Uterus (tissue), 4 donors: Measurements from ENCODE around the gene UQCR10. TPM values are rescaled to one million over a fixed set of nuclear protein-coding genes. Genes with fewer than 3 reads are reported as not detected.

Experiments
- DNase-seq, 2 donors: peaks; one replicate each; pipeline ENCODE4 v3.0.0-alpha.2; 2019 to 2020
- H3K27ac ChIP-seq, 2 donors: fragments of 200-600 bp; sonication (generic); 1 replicate in 1 of 2; 2 replicates in 1 of 2; pipeline ENCODE4 v1.5.1; 2016 to 2018
- H3K27me3 ChIP-seq, 2 donors: fragments of 200-600 bp; sonication (generic); one replicate each; pipeline ENCODE4 v1.5.1; 2018 to 2019; ENCODE audit warnings: control low read depth in 1 of 2
- H3K36me3 ChIP-seq, 2 donors: fragments of 200-600 bp; sonication (generic); one replicate each; pipeline ENCODE4 v1.5.1; 2019; ENCODE audit warnings: control low read depth in 1 of 2
- H3K4me1 ChIP-seq, 2 donors: fragments of 200-600 bp; sonication (generic); one replicate each; pipeline ENCODE4 v1.5.1; 2018 to 2019; ENCODE audit warnings: control low read depth in 1 of 2
- H3K4me3 ChIP-seq, 2 donors: fragments of 200-600 bp; sonication (generic); 1 replicate in 1 of 2; 2 replicates in 1 of 2; pipeline ENCODE4 v1.5.1; 2018 to 2019; ENCODE audit warnings: mild to moderate bottlenecking in 1 of 2
- H3K9me3 ChIP-seq, 2 donors: fragments of 200-600 bp; sonication (generic); one replicate each; pipeline ENCODE4 v1.5.1; 2019; ENCODE audit warnings: control low read depth in 1 of 2
- POLR2A ChIP-seq, 2 donors: fragments of 450-650 bp; IDR thresholded peaks; one replicate each; pipeline ENCODE4 v1.6.1; 2016; ENCODE audit warnings: antibody characterized with exemption in 2 of 2, mild to moderate bottlenecking in 1 of 2, moderate library complexity in 1 of 2
- intact Hi-C: fragments of 100-400 bp; cut with DNase I; formaldehyde crosslinking; loops from one replicate; pipeline ENCODE4 v1.15.1; 2023; ENCODE audit warnings: low total_unique reads
- total RNA-seq, 4 donors: library from RNA; depleted of rRNA in 3 of 4; stranded (reverse); fragments of >200 nt in 3 of 4; gene quantifications; one replicate each; pipeline versions ENCODE4 v1.1.0 to v1.2.4, GENCODE V29; 2014 to 2023
- TF ChIP-seq, protein P1 (sequence below), 4 experiments: fragments of 200-600 bp in 2 of 4; fragments of 450-650 bp in 2 of 4; sonication (generic) in 2 of 4; IDR thresholded peaks; one replicate each; pipeline ENCODE4 v1.5.1; 2016 to 2019; ENCODE audit warnings: antibody characterized with exemption in 4 of 4, mild to moderate bottlenecking in 2 of 4, moderate library complexity in 1 of 4
- donor health status: DM: yes; HTN: yes; CAD: no.

Gene UQCR10
- total RNA-seq, 4 donors from 2014 or later, result 6.2 to 49.7 (median 41.7) TPM

DNA sequence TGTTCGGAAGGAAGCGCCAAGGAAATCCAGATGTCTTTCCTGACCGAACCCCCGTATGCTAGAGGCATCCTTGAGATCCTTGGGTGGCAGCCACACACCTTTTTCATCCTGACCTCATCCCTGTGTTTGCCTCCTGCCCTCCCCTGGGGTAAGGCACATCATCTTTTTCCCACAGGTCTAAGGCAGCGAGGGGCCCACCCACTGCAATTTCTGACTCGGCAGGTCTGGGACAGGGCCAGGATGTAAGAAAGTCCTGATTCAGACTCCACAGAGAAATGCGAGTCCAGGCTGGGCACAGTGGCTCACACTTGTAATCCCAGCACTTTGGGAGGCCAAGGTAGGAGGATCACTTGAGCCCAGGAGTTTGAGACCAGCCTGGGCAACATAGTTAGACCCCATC, 10.8 kb upstream of the UQCR10 start:
- no peaks in the 10 kb centered on the region for H3K9me3 ChIP-seq
- no peaks in the 10 kb centered on the region for H3K4me1 ChIP-seq
- DNase-seq, result no peak
- H3K27ac ChIP-seq, result no peak overlapping the region
- H3K4me3 ChIP-seq, result no peak overlapping the region
- intact Hi-C loops, result no loop called here
- H3K27me3 ChIP-seq, result no peaks in the 10 kb centered on the region
- no peaks in the 10 kb centered on the region for H3K36me3 ChIP-seq
- TF ChIP-seq, protein P1, sequence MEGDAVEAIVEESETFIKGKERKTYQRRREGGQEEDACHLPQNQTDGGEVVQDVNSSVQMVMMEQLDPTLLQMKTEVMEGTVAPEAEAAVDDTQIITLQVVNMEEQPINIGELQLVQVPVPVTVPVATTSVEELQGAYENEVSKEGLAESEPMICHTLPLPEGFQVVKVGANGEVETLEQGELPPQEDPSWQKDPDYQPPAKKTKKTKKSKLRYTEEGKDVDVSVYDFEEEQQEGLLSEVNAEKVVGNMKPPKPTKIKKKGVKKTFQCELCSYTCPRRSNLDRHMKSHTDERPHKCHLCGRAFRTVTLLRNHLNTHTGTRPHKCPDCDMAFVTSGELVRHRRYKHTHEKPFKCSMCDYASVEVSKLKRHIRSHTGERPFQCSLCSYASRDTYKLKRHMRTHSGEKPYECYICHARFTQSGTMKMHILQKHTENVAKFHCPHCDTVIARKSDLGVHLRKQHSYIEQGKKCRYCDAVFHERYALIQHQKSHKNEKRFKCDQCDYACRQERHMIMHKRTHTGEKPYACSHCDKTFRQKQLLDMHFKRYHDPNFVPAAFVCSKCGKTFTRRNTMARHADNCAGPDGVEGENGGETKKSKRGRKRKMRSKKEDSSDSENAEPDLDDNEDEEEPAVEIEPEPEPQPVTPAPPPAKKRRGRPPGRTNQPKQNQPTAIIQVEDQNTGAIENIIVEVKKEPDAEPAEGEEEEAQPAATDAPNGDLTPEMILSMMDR (IDR thresholded peaks at IDR 0.05), result no peak
- TF ChIP-seq POLR2A (IDR thresholded peaks at IDR 0.05), result no peak

DNA sequence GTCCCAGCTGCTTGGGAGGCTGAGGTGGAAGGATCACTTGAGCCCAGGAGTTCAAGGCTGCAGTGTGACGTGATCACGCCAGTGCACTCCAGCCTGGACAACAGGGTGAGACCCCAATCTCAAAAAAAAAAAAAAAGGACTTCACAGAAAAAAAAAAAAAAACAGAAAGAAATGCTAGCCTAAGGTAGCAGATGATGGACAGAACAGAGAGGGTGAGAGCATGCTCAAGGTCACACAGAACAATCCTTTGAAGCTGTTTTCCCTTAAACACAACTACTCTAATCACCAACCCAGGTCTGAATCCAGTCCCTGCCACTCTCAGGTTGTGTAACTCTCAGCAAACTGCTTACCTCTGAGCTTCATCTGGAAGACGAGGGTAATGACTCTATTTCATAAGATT, 10.1 kb upstream of the UQCR10 start:
- DNase-seq, result no peak
- Histone ChIP-seq H3K4me1 (no peaks in the 10 kb centered on the region), H3K27ac (no peak overlapping the region), H3K27me3 (no peaks in the 10 kb centered on the region), H3K9me3 (no peaks in the 10 kb centered on the region), H3K36me3 (no peaks in the 10 kb centered on the region), H3K4me3 (no peak overlapping the region)
- TF ChIP-seq POLR2A (IDR thresholded peaks at IDR 0.05), result no peak
- TF ChIP-seq, protein P1 (IDR thresholded peaks at IDR 0.05), result no peak
- intact Hi-C loops, result no loop called here

DNA sequence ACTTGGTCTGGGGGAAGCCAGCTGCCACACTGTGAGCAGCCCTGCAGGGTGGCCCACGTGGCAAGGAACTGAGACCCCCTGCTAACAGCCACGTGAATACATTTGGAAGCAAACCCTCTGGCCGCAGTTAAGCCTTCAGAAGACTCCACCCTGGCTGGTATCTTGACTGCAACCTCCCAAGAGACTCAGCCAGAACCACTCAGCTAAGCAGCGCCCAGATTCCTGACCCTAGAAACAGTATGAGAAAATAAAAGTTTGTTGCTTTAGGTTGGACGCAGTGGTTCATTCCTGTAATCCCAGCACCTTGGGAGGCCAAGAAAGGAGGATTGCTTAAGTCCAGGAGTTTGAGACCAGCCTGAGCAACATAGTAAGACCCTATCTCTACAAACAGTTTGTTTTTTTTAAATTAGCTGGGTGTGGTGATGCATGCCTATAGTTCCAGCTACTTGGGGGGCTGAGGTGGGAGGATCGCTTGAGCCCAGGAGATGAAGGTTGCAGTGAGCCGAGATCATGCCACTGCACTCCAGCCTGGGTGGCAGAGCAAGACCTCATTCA, 9.0 kb upstream of the UQCR10 start:
- intact Hi-C loops, result no loop called here
- DNase-seq, result no peak
- H3K9me3 ChIP-seq, result no peaks in the 10 kb centered on the region
- no peak overlapping the region for H3K27ac ChIP-seq
- no peak overlapping the region for H3K4me3 ChIP-seq
- TF ChIP-seq, protein P1 (IDR thresholded peaks at IDR 0.05), result no peak
- no peak for TF ChIP-seq POLR2A (IDR thresholded peaks at IDR 0.05)
- no peaks in the 10 kb centered on the region for H3K4me1 ChIP-seq
- no peaks in the 10 kb centered on the region for H3K36me3 ChIP-seq
- no peaks in the 10 kb centered on the region for H3K27me3 ChIP-seq

DNA sequence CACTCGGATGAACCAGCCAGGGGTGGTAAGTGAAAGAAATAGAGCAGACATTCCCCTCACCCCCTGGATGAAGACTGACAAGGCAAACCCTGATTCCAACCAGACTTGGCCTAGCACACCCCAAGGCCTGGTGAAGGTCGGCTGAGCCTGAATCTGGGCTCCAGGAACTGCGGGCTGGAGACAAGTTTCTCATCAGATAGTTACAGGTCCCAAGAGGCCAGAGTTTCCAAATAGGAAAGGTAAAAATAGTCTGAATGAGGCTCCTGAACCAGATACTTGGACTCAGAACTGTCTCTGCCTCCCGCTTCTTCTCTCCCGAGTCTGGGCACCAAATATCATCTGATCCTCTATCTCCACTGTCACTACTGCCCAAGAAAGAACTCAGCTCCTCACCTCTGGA, 8.2 kb upstream of the UQCR10 start:
- TF ChIP-seq, protein P1 (IDR thresholded peaks at IDR 0.05), result no peak
- TF ChIP-seq POLR2A (IDR thresholded peaks at IDR 0.05), result no peak
- no peaks in the 10 kb centered on the region for H3K9me3 ChIP-seq
- H3K4me3 ChIP-seq, result no peak overlapping the region
- H3K36me3 ChIP-seq, result no peaks in the 10 kb centered on the region
- intact Hi-C loops, result no loop called here
- no peaks in the 10 kb centered on the region for H3K27me3 ChIP-seq
- DNase-seq, result no peak
- no peaks in the 10 kb centered on the region for H3K4me1 ChIP-seq
- no peak overlapping the region for H3K27ac ChIP-seq

DNA sequence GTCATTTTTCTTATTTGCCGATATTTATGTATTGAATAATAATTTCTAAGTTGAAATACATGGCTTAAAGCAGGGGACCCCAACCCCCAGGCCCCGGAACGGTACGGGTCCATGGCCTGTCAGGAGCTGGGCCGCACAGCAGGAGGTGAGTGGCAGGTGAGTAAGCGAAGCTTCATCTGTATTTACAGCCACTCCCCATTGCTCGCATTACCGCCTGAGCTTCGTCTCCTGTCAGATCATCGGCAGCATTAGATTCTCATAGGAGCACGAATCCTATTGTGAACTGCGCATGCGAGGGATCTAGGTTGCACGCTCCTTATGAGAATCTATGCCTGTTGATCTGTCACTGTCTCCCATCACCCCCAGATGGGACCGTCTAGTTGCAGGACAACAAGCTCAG, 4.9 kb upstream of the UQCR10 start:
- no peak overlapping the region for H3K27ac ChIP-seq
- H3K4me1 ChIP-seq, result no peaks in the 10 kb centered on the region
- intact Hi-C loops, result no loop called here
- TF ChIP-seq POLR2A (IDR thresholded peaks at IDR 0.05), result no peak
- TF ChIP-seq, protein P1 (IDR thresholded peaks at IDR 0.05), result no peak
- no peaks in the 10 kb centered on the region for H3K27me3 ChIP-seq
- no peak for DNase-seq
- no peak overlapping the region for H3K4me3 ChIP-seq
- H3K36me3 ChIP-seq, result no peaks in the 10 kb centered on the region
- H3K9me3 ChIP-seq, result no peaks in the 10 kb centered on the region
